B cell (primary cell): ENCODE results near the gene TUBAL3. TPM values are rescaled to one million over a fixed set of nuclear protein-coding genes. Genes with fewer than 3 reads are reported as not detected.

Source experiments
- ATAC-seq: fragments of 200-7000 bp; cut with Tn5 transposase; one replicate; pipeline ENCODE4 v1.10.0; 2021; ENCODE audit warnings: low read depth, mild to moderate bottlenecking, moderate number of reproducible peaks, moderate library complexity
- CTCF ChIA-PET: fragments of 350-600 bp; sonication (Branson Sonifier 250); formaldehyde crosslinking; loops from one replicate; lab custom pipeline; 2021; ENCODE audit warnings: antibody characterized with exemption, inconsistent platforms; lab: Charles Lee
- POLR2A ChIA-PET: fragments of 350-600 bp; sonication (Branson Sonifier 250); formaldehyde crosslinking; loops from one replicate; lab custom pipeline; 2021; ENCODE audit warnings: antibody characterized with exemption; lab: Charles Lee
- DNase-seq: peaks from one replicate; pipeline ENCODE4 v3.0.0; 2013
- H2AFZ ChIP-seq: 2 replicates; pipeline ENCODE4 v1.6.1; 2012; ENCODE audit warnings: mild to moderate bottlenecking, low read depth, low read length; ENCODE audit not compliant: insufficient read depth, poor library complexity, severe bottlenecking
- H3K27ac ChIP-seq, 2 donors: 1 replicate in 1 of 2; 2 replicates in 1 of 2; pipeline ENCODE4 v1.5.1; 2012 to 2013; ENCODE audit warnings: low read length in 2 of 2, mild to moderate bottlenecking in 2 of 2, moderate library complexity in 1 of 2
- H3K27me3 ChIP-seq, 4 experiments: fragments of 200-600 bp in 1 of 4; sonication (generic) in 1 of 4; replicated peaks in 1 of 4; 1 replicate in 2 of 4; 2 replicates in 2 of 4; pipeline versions ENCODE4 v1.6.1 to v1.7.0; 2013 to 2016; ENCODE audit warnings: low read length in 3 of 4, mild to moderate bottlenecking in 2 of 4, mixed read lengths in 1 of 4, moderate library complexity in 1 of 4; ENCODE audit not compliant: insufficient read depth in 4 of 4, control insufficient read depth in 3 of 4; ENCODE audit errors: control extremely low read depth in 1 of 4
- H3K36me3 ChIP-seq, 2 experiments: replicated peaks in 1 of 2; 1 replicate in 1 of 2; 2 replicates in 1 of 2; pipeline versions ENCODE4 v1.6.1 to v1.7.1; 2013; ENCODE audit warnings: low read length in 1 of 2; ENCODE audit not compliant: insufficient read depth in 2 of 2, control insufficient read depth in 1 of 2; ENCODE audit errors: control extremely low read depth in 1 of 2, extremely low read depth in 1 of 2
- H3K4me1 ChIP-seq, 2 donors: fragments of 200-600 bp in 1 of 2; sonication (generic) in 1 of 2; 1 replicate in 1 of 2; 2 replicates in 1 of 2; pipeline versions ENCODE4 v1.5.1 to v1.6.1; 2013 to 2017; ENCODE audit warnings: low read length in 2 of 2; ENCODE audit not compliant: control insufficient read depth in 2 of 2, insufficient read depth in 2 of 2
- H3K4me2 ChIP-seq: replicated peaks from 2 replicates; pipeline ENCODE3; 2012; ENCODE audit warnings: mild to moderate bottlenecking, low read depth, low read length; ENCODE audit not compliant: poor library complexity, severe bottlenecking
- H3K4me3 ChIP-seq, 5 experiments: fragments of 200-600 bp in 1 of 5; sonication (generic) in 1 of 5; 1 replicate in 3 of 5; 2 replicates in 2 of 5; pipeline versions ENCODE4 v1.5.1 to v1.7.0; 2011 to 2016; ENCODE audit warnings: low read length in 4 of 5, mild to moderate bottlenecking in 4 of 5, low read depth in 2 of 5, control low read depth in 1 of 5, moderate library complexity in 1 of 5; ENCODE audit not compliant: insufficient read depth in 1 of 5; ENCODE audit errors: control extremely low read depth in 1 of 5, extremely low read depth in 1 of 5
- H3K79me2 ChIP-seq: fragments of 200-600 bp; sonication (generic); one replicate; pipeline ENCODE4 v1.6.0; 2016; ENCODE audit warnings: low read length; ENCODE audit not compliant: control insufficient read depth, insufficient read depth
- H3K9ac ChIP-seq: fragments of 200-600 bp; sonication (generic); 2 replicates; pipeline ENCODE4 v1.6.1; 2017; ENCODE audit warnings: mild to moderate bottlenecking, low read length, moderate library complexity
- H3K9me3 ChIP-seq, 3 donors: one replicate each; pipeline versions ENCODE4 v1.6.1 to v1.7.1; 2013; ENCODE audit warnings: low read length in 2 of 3; ENCODE audit not compliant: control insufficient read depth in 2 of 3, insufficient read depth in 1 of 3; ENCODE audit errors: control extremely low read depth in 1 of 3
- H4K20me1 ChIP-seq: 2 replicates; pipeline ENCODE4 v1.6.0; 2012; ENCODE audit warnings: mild to moderate bottlenecking, low read length; ENCODE audit not compliant: insufficient read depth, control insufficient read depth, poor library complexity, severe bottlenecking
- H3K27ac Mint-ChIP-seq: one replicate; pipeline ENCODE4 v1.8.0; 2021; ENCODE audit warnings: mixed read lengths
- H3K27me3 Mint-ChIP-seq: one replicate; pipeline ENCODE4 v1.8.0; 2021; ENCODE audit warnings: mixed read lengths
- H3K4me1 Mint-ChIP-seq: one replicate; pipeline ENCODE4 v1.8.0; 2021; ENCODE audit warnings: mixed read lengths
- H3K4me3 Mint-ChIP-seq: one replicate; pipeline ENCODE4 v1.8.0; 2021; ENCODE audit warnings: mixed read lengths
- H3K9me3 Mint-ChIP-seq: one replicate; pipeline ENCODE4 v1.8.0; 2022; ENCODE audit warnings: mixed read lengths; ENCODE audit not compliant: insufficient read depth
- EZH2 ChIP-seq: IDR thresholded peaks from 2 replicates; pipeline ENCODE4 v1.6.1; 2012; ENCODE audit warnings: borderline replicate concordance, low read depth, mild to moderate bottlenecking, moderate library complexity, low read length; ENCODE audit not compliant: insufficient read depth, poor library complexity, severe bottlenecking
- WGBS: methylation state at CpG from one replicate; pipeline ENCODE4 v1.1.5; 2013; ENCODE audit warnings: missing lambda C conversion rate; ENCODE audit not compliant: insufficient coverage; 5-methylcytosine and 5-hydroxymethylcytosine counted together
- intact Hi-C: fragments of 100-400 bp; cut with micrococcal nuclease; formaldehyde crosslinking; loops from one replicate; pipeline ENCODE4 v1.10.0; 2022
- polyA plus RNA-seq: library from polyadenylated mRNA; depleted of rRNA; stranded (reverse); fragments of >200 nt; gene quantifications from 2 replicates; pipeline ENCODE4 v1.2.3, GENCODE V29; 2012
- total RNA-seq, 2 donors: library from RNA; stranded (reverse); fragments of 120-200 nt in 1 of 2; gene quantifications; 1 replicate in 1 of 2; 2 replicates in 1 of 2; pipeline versions ENCODE4 v1.2.3 to v1.2.4, GENCODE V29; 2013 to 2022
- TF ChIP-seq, protein P1 (sequence below): fragments of 200-600 bp; IDR thresholded peaks from one replicate; pipeline ENCODE4 v1.8.0; 2022; ENCODE audit warnings: antibody characterized with exemption, mild to moderate bottlenecking

Gene TUBAL3
- total and polyA plus RNA-seq, 2 donors (not counting 1 experiment from before 2014, with no cell fraction given): not detected

DNA sequence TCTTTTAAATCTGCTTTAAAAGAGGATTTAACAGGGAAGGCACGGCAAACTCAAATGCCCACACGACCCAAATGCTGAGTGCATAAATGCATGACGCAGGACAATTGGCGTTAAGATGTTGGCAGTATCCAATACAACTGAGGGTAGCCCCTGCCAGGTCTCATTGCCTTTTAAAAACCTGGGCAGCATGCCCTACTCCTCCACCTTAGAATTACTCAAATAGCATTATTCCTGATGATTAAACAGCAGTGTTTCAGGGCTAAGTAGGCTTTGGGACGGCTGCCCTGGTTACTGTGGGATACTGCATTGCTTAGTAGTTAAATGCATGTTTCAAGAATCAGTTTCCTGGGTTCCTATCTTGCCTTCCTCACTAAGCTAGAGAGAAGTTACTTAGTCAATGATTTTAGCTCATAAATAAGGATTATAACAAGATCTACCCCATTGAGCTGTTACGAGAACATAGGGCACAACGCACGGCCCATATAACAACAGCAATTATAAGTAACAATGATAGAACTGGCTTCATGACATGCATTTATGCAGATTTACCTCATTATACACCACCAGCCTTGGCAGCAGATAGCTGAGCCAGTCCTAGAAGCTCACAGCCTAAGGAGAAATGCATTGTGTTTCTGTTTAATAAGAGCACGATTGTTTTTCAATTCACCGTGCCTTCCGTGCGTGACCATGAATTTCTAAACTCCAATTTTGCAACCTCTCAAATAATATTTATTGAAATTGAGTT lies 7.9 kb downstream of the TUBAL3 start:
- no peak overlapping the region for H3K9ac ChIP-seq
- Mint-ChIP-seq H3K4me1 (no peaks in the 10 kb centered on the region), H3K9me3 (no peaks in the 10 kb centered on the region), H3K4me3 (no peak overlapping the region), H3K27me3 (peaks cover 37% of the 10 kb centered on the region), H3K27ac (no peak overlapping the region)
- H3K27ac ChIP-seq: no peak overlapping the region
- H3K79me2 ChIP-seq: no peaks in the 10 kb centered on the region
- H3K36me3 ChIP-seq: no peaks in the 10 kb centered on the region
- H4K20me1 ChIP-seq: no peaks in the 10 kb centered on the region
- ChIA-PET POLR2A (no interaction called here), CTCF (no interaction called here)
- DNase-seq (no peak), ATAC-seq (no peak)
- no peaks in the 10 kb centered on the region for H3K4me1 ChIP-seq
- intact Hi-C loops: no loop called here
- H3K4me2 ChIP-seq: no peak overlapping the region
- peaks cover 0 to 6% (median 0%) of the 10 kb centered on the region in 3 donors for H3K9me3 ChIP-seq
- H3K4me3 ChIP-seq: no peak overlapping the region
- no peak overlapping the region for H2AFZ ChIP-seq
- peaks cover 0 to 3% (median 1%) of the 10 kb centered on the region in 4 experiments for H3K27me3 ChIP-seq
- no peak for TF ChIP-seq EZH2
- TF ChIP-seq, protein P1, sequence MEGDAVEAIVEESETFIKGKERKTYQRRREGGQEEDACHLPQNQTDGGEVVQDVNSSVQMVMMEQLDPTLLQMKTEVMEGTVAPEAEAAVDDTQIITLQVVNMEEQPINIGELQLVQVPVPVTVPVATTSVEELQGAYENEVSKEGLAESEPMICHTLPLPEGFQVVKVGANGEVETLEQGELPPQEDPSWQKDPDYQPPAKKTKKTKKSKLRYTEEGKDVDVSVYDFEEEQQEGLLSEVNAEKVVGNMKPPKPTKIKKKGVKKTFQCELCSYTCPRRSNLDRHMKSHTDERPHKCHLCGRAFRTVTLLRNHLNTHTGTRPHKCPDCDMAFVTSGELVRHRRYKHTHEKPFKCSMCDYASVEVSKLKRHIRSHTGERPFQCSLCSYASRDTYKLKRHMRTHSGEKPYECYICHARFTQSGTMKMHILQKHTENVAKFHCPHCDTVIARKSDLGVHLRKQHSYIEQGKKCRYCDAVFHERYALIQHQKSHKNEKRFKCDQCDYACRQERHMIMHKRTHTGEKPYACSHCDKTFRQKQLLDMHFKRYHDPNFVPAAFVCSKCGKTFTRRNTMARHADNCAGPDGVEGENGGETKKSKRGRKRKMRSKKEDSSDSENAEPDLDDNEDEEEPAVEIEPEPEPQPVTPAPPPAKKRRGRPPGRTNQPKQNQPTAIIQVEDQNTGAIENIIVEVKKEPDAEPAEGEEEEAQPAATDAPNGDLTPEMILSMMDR: no peak
- WGBS: 95% methylated on average over 4 of the region's 12 CpGs

- ATAC-seq: no peak
- H4K20me1 ChIP-seq: no peaks in the 10 kb centered on the region
- TF ChIP-seq, protein P1: no peak
- no peak for TF ChIP-seq EZH2
- Mint-ChIP-seq H3K4me1 (no peaks in the 10 kb centered on the region), H3K27me3 (peaks cover 33% of the 10 kb centered on the region), H3K9me3 (peaks cover 10% of the 10 kb centered on the region), H3K4me3 (no peak overlapping the region), H3K27ac (no peak overlapping the region)
- intact Hi-C loops: no loop called here
- 98% methylated on average over 17 of the region's 18 CpGs for WGBS
- peaks cover 1 to 14% (median 6%) of the 10 kb centered on the region in 3 donors for H3K9me3 ChIP-seq
- no peaks in the 10 kb centered on the region for H3K36me3 ChIP-seq
- peaks cover 0 to 3% (median 0%) of the 10 kb centered on the region in 4 experiments for H3K27me3 ChIP-seq
- no peaks in the 10 kb centered on the region for H3K79me2 ChIP-seq
- no peak overlapping the region for H3K4me2 ChIP-seq
- no peaks in the 10 kb centered on the region for H3K4me1 ChIP-seq
- H3K4me3 ChIP-seq: no peak overlapping the region
- no peak overlapping the region for H3K27ac ChIP-seq
- H2AFZ ChIP-seq: no peak overlapping the region
- ChIA-PET CTCF (no interaction called here), POLR2A (no interaction called here)
- H3K9ac ChIP-seq: no peak overlapping the region
- DNase-seq: no peak
Observed at GRCh38 chr10:5395168-5395567, 9.5 kb downstream of the TUBAL3 start.
